SK-MEL-5 (cell line): ENCODE results near the gene ANAPC13. TPM values are rescaled to one million over a fixed set of nuclear protein-coding genes. Genes with fewer than 3 reads are reported as not detected.

Source experiments
- DNase-seq: peaks from one replicate; pipeline ENCODE4 v3.0.0-alpha.2; 2016; ENCODE audit warnings: low read depth, low spot score
- in situ Hi-C: cut with HindIII; loops from 2 replicates; pipeline ENCODE4 v1.10.0; 2016; ENCODE audit warnings: low sequenced_read_pairs, high pct_unique_total_duplicates, low pct_unique_long_range_greater_than_20kb
- total RNA-seq: library from RNA; depleted of rRNA; stranded (reverse); fragments of >200 nt; shearing (Covaris generic); gene quantifications from 2 replicates; pipeline ENCODE4 v1.2.3, GENCODE V29; 2014

ANAPC13 gene
- total RNA-seq, 1 experiment from 2014 or later: 49.2 TPM

- DNase-seq: no peak
- in situ Hi-C loops: no loop called here
These were observed 21.6 kb downstream of the ANAPC13 start for GRCh38 chr3:134464064-134464688.

GRCh38 chr3:134463676-134464063 is 22.1 kb downstream of the ANAPC13 start:
- no peak for DNase-seq
- in situ Hi-C loops: no loop called here

- peak; percentile 30 for DNase-seq
- in situ Hi-C loops: no loop called here
These were observed 23.3 kb downstream of the ANAPC13 start for GRCh38 chr3:134462331-134462941.

- in situ Hi-C loops: no loop called here
- DNase-seq: no peak
These were observed 24.8 kb downstream of the ANAPC13 start for GRCh38 chr3:134460965-134461364.

GRCh38 chr3:134459562-134459961 is 26.2 kb downstream of the ANAPC13 start:
- in situ Hi-C loops: no loop called here
- DNase-seq: no peak

- DNase-seq: no peak
- in situ Hi-C loops: no loop called here
These were observed 27.3 kb downstream of the ANAPC13 start for GRCh38 chr3:134458406-134458945.

- in situ Hi-C loops: no loop called here
- no peak for DNase-seq
These were observed 28.3 kb downstream of the ANAPC13 start for GRCh38 chr3:134457376-134458074.

- in situ Hi-C loops: no loop called here
- peak; percentile 51 for DNase-seq
These were observed 32.2 kb downstream of the ANAPC13 start for GRCh38 chr3:134453631-134454030.

- in situ Hi-C loops: no loop called here
- DNase-seq: no peak
These were observed 35.8 kb downstream of the ANAPC13 start for GRCh38 chr3:134449951-134450350.

GRCh38 chr3:134449277-134449676 is 36.5 kb downstream of the ANAPC13 start:
- in situ Hi-C loops: no loop called here
- DNase-seq: peak; percentile 77

- in situ Hi-C loops: no loop called here
- DNase-seq: no peak
These were observed 37.1 kb downstream of the ANAPC13 start for GRCh38 chr3:134448664-134449063.

GRCh38 chr3:134447351-134447750 is 38.4 kb downstream of the ANAPC13 start:
- in situ Hi-C loops: no loop called here
- no peak for DNase-seq

- DNase-seq: no peak
- in situ Hi-C loops: no loop called here
These were observed 39.0 kb downstream of the ANAPC13 start for GRCh38 chr3:134446800-134447199.

- in situ Hi-C loops: no loop called here
- DNase-seq: no peak
These were observed 40.1 kb downstream of the ANAPC13 start for GRCh38 chr3:134445636-134446035.

- in situ Hi-C loops: no loop called here
- no peak for DNase-seq
These were observed 40.7 kb downstream of the ANAPC13 start for GRCh38 chr3:134445095-134445494.

GRCh38 chr3:134441821-134442220 is 44.0 kb downstream of the ANAPC13 start:
- no peak for DNase-seq
- in situ Hi-C loops: no loop called here

GRCh38 chr3:134441321-134441720 is 44.5 kb downstream of the ANAPC13 start:
- in situ Hi-C loops: no loop called here
- DNase-seq: no peak

- no peak for DNase-seq
- in situ Hi-C loops: no loop called here
These were observed 48.5 kb downstream of the ANAPC13 start for GRCh38 chr3:134437211-134437752.
